ENCODE measurements around the gene CDH23. TPM values are rescaled to one million over a fixed set of nuclear protein-coding genes. Genes with fewer than 3 reads are reported as not detected.

The CDH23 gene
- total and polyA plus RNA-seq, 10 of the 15 experiments (the other 5 are each of a cell fraction or from before 2014, with no cell fraction given) = 0.09 to 0.40 (median 0.15) TPM; not detected in 1

DNA sequence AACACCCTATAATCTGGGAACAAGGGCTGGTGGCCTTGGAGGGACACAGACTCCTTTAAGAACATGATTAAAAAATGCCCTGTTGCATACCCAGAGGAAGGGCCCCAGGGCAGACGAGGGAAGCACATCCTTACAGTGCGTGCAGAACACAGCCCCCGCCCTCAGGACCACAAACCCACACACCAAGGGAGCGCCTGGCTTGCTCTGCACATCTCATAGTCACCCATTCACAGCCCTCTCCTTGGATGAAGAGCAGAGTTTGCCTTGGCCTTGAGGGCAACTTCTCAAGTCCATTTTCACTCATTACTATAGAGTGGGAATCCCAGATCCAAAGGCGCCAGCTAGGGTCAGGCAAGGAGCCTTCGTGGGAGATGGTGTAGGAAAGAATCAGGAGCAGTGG, 382.9 kb downstream of the CDH23 start:
- Histone ChIP-seq H3K36me3 (ENCODE audit: control insufficient read depth in 2 of 2, insufficient read depth in 2 of 2, low read length in 1 of 2) (no peaks in the 10 kb centered on the region), H3K9me3 (replicated peaks; ENCODE audit: control insufficient read depth, insufficient read depth, low read length) (peaks cover 4% of the 10 kb centered on the region; the same call in 2 of the 3 replicates), H3K79me2 (ENCODE audit: control insufficient read depth, insufficient read depth, low read length) (no peaks in the 10 kb centered on the region), H3K27ac (ENCODE audit: control insufficient read depth, insufficient read depth) (no peak overlapping the region), H2AFZ (ENCODE audit: control insufficient read depth, low read depth, low read length) (no peak overlapping the region), H4K20me1 (ENCODE audit: control insufficient read depth, insufficient read depth) (no peaks in the 10 kb centered on the region), H3K4me3 (no peak overlapping the region), H3K27me3 (replicated peaks in 1 of 2; ENCODE audit: control insufficient read depth in 2 of 2, insufficient read depth in 2 of 2, low read length in 1 of 2) (no peaks in the 10 kb centered on the region), H3K4me1 (ENCODE audit: control insufficient read depth, insufficient read depth, low read length) (peaks cover 40% of the 10 kb centered on the region), H3K9ac (ENCODE audit: control insufficient read depth, insufficient read depth, low read length) (no peak overlapping the region), H3K4me2 (ENCODE audit: control insufficient read depth, insufficient read depth) (no peak overlapping the region)
- DNase-seq (ENCODE audit: low read depth, low spot score) = no peak
- CTCF ChIA-PET = interaction anchor here (1.5 kb wide), 1 partner anchor 11 kb away, joined by 3 read pairs; no protein-coding TSS in a partner anchor
- no peak for FAIRE-seq
- ATAC-seq = no peak
- intact Hi-C loops (cut with micrococcal nuclease; ENCODE audit: unreplicated experiment) = no loop called here
- RAD21 ChIA-PET (ENCODE audit: unreplicated experiment) = no interaction called here
- WGBS (ENCODE audit: insufficient coverage, insufficient replicate concordance, low lambda C conversion rate, missing lambda C conversion rate) = 82% methylated on average over 6 of the region's 6 CpGs
- in situ Hi-C loops (cut with MboI) = no loop called here
- no TSS peak for BruUV-seq (replicated peaks)
- POLR2A ChIA-PET = no interaction called here
- SMC1A ChIA-PET (ENCODE audit: uncharacterized antibody, unreplicated experiment) = interaction anchor here (1.2 kb wide), 1 partner anchor 33 kb away, joined by 4 read pairs; no protein-coding TSS in a partner anchor
- no peak for TF ChIP-seq CEBPB (IDR thresholded peaks at IDR 0.05; ENCODE audit: borderline replicate concordance in 1 of 2, low read depth in 2 of 2, low read length in 2 of 2)
- TF ChIP-seq ZZZ3 (IDR thresholded peaks at IDR 0.05; ENCODE audit: control insufficient read depth, insufficient read length, low read depth) = no peak
- no peak for TF ChIP-seq ZNF24 (IDR thresholded peaks at IDR 0.05)
- TF ChIP-seq LARP7 (IDR thresholded peaks at IDR 0.05) = no peak
- TF ChIP-seq, protein P1, sequence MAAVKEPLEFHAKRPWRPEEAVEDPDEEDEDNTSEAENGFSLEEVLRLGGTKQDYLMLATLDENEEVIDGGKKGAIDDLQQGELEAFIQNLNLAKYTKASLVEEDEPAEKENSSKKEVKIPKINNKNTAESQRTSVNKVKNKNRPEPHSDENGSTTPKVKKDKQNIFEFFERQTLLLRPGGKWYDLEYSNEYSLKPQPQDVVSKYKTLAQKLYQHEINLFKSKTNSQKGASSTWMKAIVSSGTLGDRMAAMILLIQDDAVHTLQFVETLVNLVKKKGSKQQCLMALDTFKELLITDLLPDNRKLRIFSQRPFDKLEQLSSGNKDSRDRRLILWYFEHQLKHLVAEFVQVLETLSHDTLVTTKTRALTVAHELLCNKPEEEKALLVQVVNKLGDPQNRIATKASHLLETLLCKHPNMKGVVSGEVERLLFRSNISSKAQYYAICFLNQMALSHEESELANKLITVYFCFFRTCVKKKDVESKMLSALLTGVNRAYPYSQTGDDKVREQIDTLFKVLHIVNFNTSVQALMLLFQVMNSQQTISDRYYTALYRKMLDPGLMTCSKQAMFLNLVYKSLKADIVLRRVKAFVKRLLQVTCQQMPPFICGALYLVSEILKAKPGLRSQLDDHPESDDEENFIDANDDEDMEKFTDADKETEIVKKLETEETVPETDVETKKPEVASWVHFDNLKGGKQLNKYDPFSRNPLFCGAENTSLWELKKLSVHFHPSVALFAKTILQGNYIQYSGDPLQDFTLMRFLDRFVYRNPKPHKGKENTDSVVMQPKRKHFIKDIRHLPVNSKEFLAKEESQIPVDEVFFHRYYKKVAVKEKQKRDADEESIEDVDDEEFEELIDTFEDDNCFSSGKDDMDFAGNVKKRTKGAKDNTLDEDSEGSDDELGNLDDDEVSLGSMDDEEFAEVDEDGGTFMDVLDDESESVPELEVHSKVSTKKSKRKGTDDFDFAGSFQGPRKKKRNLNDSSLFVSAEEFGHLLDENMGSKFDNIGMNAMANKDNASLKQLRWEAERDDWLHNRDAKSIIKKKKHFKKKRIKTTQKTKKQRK (IDR thresholded peaks at IDR 0.05; ENCODE audit: low read depth, low read length) = no peak
- TF ChIP-seq CHD4 (IDR thresholded peaks at IDR 0.05) = no peak
- TF ChIP-seq MTA3 (IDR thresholded peaks at IDR 0.05; ENCODE audit: borderline replicate concordance, low read length) = no peak
- TF ChIP-seq, protein P2, sequence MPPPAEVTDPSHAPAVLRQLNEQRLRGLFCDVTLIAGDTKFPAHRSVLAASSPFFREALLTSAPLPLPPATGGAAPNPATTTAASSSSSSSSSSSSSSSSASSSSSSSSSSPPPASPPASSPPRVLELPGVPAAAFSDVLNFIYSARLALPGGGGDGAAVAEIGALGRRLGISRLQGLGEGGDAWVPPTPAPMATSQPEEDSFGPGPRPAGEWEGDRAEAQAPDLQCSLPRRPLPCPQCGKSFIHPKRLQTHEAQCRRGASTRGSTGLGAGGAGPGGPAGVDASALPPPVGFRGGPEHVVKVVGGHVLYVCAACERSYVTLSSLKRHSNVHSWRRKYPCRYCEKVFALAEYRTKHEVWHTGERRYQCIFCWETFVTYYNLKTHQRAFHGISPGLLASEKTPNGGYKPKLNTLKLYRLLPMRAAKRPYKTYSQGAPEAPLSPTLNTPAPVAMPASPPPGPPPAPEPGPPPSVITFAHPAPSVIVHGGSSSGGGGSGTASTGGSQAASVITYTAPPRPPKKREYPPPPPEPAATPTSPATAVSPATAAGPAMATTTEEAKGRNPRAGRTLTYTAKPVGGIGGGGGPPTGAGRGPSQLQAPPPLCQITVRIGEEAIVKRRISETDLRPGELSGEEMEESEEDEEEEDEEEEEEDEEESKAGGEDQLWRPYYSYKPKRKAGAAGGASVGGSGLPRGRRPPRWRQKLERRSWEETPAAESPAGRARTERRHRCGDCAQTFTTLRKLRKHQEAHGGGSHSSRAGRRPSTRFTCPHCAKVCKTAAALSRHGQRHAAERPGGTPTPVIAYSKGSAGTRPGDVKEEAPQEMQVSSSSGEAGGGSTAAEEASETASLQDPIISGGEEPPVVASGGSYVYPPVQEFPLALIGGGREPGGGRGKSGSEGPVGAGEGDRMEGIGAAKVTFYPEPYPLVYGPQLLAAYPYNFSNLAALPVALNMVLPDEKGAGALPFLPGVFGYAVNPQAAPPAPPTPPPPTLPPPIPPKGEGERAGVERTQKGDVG (CRISPR knock-in tag; IDR thresholded peaks at IDR 0.05) = no peak
- no peak for TF ChIP-seq ATF7 (IDR thresholded peaks at IDR 0.05; ENCODE audit: low read depth)
- TF ChIP-seq BHLHE40 (IDR thresholded peaks at IDR 0.05; ENCODE audit: borderline replicate concordance in 1 of 2, low read depth in 2 of 2, low read length in 1 of 2) = no peak
- no peak for TF ChIP-seq NR2F1 (conservative IDR thresholded peaks at IDR 0.05)
- no peak for TF ChIP-seq ZSCAN29 (IDR thresholded peaks at IDR 0.05)
- TF ChIP-seq TARDBP (IDR thresholded peaks at IDR 0.05; ENCODE audit: borderline replicate concordance) = no peak
- TF ChIP-seq ZBED1 (IDR thresholded peaks at IDR 0.05; ENCODE audit: borderline replicate concordance) = no peak
- TF ChIP-seq, protein P3, sequence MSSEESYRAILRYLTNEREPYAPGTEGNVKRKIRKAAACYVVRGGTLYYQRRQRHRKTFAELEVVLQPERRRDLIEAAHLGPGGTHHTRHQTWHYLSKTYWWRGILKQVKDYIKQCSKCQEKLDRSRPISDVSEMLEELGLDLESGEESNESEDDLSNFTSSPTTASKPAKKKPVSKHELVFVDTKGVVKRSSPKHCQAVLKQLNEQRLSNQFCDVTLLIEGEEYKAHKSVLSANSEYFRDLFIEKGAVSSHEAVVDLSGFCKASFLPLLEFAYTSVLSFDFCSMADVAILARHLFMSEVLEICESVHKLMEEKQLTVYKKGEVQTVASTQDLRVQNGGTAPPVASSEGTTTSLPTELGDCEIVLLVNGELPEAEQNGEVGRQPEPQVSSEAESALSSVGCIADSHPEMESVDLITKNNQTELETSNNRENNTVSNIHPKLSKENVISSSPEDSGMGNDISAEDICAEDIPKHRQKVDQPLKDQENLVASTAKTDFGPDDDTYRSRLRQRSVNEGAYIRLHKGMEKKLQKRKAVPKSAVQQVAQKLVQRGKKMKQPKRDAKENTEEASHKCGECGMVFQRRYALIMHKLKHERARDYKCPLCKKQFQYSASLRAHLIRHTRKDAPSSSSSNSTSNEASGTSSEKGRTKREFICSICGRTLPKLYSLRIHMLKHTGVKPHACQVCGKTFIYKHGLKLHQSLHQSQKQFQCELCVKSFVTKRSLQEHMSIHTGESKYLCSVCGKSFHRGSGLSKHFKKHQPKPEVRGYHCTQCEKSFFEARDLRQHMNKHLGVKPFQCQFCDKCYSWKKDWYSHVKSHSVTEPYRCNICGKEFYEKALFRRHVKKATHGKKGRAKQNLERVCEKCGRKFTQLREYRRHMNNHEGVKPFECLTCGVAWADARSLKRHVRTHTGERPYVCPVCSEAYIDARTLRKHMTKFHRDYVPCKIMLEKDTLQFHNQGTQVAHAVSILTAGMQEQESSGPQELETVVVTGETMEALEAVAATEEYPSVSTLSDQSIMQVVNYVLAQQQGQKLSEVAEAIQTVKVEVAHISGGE (CRISPR knock-in tag; IDR thresholded peaks at IDR 0.05) = no peak

All from GM12878 (cell line).